Fibroblast of pulmonary artery (primary cell): Measurements from ENCODE around the gene UBXN1.

ENCODE experiments used
- DNase-seq: peaks from one replicate; pipeline ENCODE4 v3.0.0-alpha.2; 2010; ENCODE audit warnings: low read depth
- H3K4me3 ChIP-seq: replicated peaks from 2 replicates; pipeline ENCODE4 v1.5.1; 2011; ENCODE audit warnings: low read depth, mild to moderate bottlenecking, control low read depth, low read length, moderate library complexity
- CTCF ChIP-seq: IDR thresholded peaks from 2 replicates; pipeline ENCODE4 v1.5.1; 2011; ENCODE audit warnings: mild to moderate bottlenecking, control low read depth, low read length, inconsistent platforms; ENCODE audit errors: missing control alignments

The UBXN1 gene

GRCh38 chr11:62644220-62644619 lies 34.7 kb downstream of the UBXN1 start:
- TF ChIP-seq CTCF = no peak
- DNase-seq = no peak
- H3K4me3 ChIP-seq = no peak overlapping the region

- no peak for TF ChIP-seq CTCF
- H3K4me3 ChIP-seq = no peak overlapping the region
- DNase-seq = no peak
These were observed 46.4 kb downstream of the UBXN1 start for GRCh38 chr11:62632492-62632891.

- peak; percentile 9 for TF ChIP-seq CTCF
- no peak overlapping the region for H3K4me3 ChIP-seq
- no peak for DNase-seq
These were observed 51.2 kb downstream of the UBXN1 start for GRCh38 chr11:62627713-62628112.
